RWPE1 (cell line): Measurements from ENCODE around the gene USP21.
A peak's percentile ranks its signal among the peaks of the same experiment; 100 is the strongest.

Experiments
- CTCF ChIA-PET: fragments of 350-600 bp; sonication (Branson Sonifier 250); formaldehyde crosslinking; extraction: SDS; loops from one replicate; lab custom pipeline; 2021; lab: Yijun Ruan, JAX
- POLR2A ChIA-PET: fragments of 400-600 bp; formaldehyde crosslinking; extraction: SDS; loops from one replicate; lab custom pipeline; 2020; ENCODE audit warnings: antibody characterized with exemption; ENCODE audit not compliant: low non-redundant PET; lab: Yijun Ruan, JAX
- DNase-seq: peaks from one replicate; pipeline ENCODE4 v3.0.0; 2012; ENCODE audit warnings: low spot score
- H3K27ac ChIP-seq: fragments of 450-650 bp; 2 replicates; pipeline ENCODE4 v1.5.1; 2017
- TF ChIP-seq, protein P1 (sequence below): fragments of 450-650 bp; conservative IDR thresholded peaks from 2 replicates; pipeline ENCODE4 v1.5.1; 2017; ENCODE audit warnings: low read depth, mild to moderate bottlenecking

Gene USP21

DNA sequence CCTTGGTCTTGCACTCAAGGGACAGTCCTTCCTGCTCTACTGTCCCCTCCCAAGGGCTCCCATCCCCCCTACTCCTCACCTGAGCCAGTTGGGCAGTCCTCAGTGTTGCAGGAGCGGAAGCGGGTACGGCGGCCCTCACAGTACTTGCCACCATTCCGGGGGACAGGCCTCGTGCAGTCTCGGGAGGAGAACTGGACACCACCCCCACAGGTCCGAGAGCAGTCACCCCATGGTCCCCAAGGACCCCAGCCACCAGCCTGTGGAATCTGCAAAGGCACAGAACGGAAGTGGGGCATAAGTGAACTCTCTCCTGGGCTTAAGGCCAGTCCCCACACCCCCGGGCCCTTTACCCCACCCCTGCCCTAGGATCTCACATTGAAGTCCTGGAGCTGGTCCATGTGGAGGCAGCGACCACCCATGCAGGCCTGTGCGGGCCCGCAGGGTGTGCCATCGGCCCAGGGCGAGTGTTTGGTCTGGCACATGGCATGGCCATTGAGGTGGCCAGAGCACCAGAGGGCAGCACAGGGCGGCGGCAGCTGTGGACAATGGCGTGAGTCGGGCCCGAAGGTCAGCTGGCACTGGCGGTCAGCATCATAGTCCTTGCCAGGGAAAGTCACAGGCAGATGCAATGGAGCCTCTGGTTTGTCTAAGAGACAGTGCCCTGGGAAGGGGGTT, 34.4 kb downstream of the USP21 start:
- DNase-seq = no peak
- ChIA-PET CTCF (interaction anchor here (0.6 to 1.8 kb wide), 5 partner anchors 28 to 189 kb away, joined by 3 to 5 read pairs (median 4); partner anchors contain the start of genes PPOX and TOMM40L), POLR2A (no interaction called here)
- peak overlapping the region; percentile 10; the same call in 1 of the 2 replicates for H3K27ac ChIP-seq
- TF ChIP-seq, protein P1, sequence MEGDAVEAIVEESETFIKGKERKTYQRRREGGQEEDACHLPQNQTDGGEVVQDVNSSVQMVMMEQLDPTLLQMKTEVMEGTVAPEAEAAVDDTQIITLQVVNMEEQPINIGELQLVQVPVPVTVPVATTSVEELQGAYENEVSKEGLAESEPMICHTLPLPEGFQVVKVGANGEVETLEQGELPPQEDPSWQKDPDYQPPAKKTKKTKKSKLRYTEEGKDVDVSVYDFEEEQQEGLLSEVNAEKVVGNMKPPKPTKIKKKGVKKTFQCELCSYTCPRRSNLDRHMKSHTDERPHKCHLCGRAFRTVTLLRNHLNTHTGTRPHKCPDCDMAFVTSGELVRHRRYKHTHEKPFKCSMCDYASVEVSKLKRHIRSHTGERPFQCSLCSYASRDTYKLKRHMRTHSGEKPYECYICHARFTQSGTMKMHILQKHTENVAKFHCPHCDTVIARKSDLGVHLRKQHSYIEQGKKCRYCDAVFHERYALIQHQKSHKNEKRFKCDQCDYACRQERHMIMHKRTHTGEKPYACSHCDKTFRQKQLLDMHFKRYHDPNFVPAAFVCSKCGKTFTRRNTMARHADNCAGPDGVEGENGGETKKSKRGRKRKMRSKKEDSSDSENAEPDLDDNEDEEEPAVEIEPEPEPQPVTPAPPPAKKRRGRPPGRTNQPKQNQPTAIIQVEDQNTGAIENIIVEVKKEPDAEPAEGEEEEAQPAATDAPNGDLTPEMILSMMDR = no peak

DNA sequence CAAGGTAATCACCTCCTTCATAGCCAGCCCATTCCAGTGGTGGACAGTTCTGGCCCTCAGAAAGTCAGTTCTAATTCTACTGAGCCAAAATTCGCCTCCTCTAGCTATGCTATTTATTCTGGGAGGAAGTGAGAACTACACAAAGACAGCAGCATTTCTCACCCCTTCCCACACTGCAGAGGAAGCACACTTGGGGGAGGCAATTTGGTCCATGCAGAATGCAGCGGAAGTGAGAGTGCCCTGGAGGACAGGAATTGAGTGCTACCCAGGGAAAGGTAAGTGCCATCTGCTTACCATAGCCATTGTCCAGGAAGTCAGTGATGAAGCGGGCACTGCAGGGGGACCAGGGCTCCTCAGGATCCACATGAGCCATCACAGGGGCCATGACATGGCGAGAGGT, 35.9 kb downstream of the USP21 start:
- no peak for DNase-seq
- no peak overlapping the region for H3K27ac ChIP-seq
- ChIA-PET CTCF (no interaction called here), POLR2A (no interaction called here)
- TF ChIP-seq, protein P1 = no peak

DNA sequence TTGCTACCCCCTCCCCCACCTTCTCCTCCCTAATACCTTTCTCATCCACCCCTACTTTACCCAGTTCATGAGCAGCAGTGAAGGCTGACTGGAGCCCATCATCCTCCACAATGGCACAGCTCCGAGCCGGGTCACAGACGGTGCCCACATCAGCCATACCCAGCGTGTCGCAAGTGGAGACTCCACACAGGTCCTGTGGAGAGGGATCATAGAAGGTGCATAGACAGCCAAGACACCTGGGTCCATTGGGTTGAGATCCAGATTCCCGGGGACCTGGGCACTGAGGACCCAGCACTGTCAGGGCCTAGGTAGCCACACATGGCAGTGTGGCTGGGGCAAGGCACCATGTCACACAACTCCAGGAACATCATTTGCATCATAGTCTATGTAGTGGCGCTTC, 36.8 kb downstream of the USP21 start:
- ChIA-PET CTCF (no interaction called here), POLR2A (no interaction called here)
- DNase-seq = no peak
- H3K27ac ChIP-seq = no peak overlapping the region
- TF ChIP-seq, protein P1 = no peak

DNA sequence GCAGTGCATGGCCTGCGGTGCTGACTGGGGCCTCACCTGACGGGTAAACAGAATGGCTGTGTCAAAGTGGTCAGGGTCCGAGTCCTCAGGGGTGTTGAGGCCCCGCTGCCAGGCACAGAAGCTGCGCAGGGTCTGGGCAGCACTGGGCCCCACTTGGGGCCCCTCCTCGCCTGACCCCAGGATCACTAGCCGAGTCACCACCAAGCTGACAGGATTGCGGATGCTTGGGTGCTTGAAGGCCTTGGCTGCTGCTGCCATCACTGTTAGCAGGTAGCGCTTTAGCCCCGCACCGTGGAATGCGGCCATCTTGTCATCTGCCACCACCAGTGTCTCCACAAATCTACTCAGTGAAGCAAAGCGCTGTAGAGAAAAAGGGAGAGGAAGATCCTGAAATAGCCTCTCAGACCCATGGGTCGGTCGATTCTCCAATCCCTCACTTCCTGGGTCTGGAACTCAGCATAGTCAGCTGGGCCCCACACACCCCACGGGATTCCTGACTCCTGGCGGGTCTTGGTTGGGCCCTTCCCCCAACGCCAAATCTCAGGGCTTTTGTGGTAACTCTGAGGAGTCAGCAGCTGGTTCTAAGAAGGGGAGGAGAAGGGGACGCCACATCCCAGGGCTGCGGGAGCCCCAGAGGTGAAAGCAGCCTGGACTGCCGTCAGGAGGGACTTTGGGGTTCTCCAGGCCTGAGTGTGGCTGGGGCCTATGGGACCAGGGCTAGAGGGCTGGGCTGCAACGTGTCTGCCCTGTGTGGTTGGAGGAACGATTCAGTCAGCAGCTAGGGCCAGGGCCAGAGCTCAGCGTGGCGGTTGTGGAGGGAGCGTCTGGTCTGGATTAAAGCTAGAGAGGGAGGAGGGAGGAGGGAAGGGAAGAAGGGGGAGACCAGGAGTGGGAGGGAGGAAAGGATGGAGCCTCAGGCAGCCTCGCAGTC, 37.5 kb downstream of the USP21 start:
- TF ChIP-seq, protein P1 = no peak
- ChIA-PET POLR2A (interaction anchor here (0.6 kb wide), 1 partner anchor 201 kb away, joined by 3 read pairs; no protein-coding TSS in a partner anchor), CTCF (interaction anchor here (1.2 kb wide), 1 partner anchor 94 kb away, joined by 9 read pairs; no protein-coding TSS in a partner anchor)
- no peak for DNase-seq
- no peak overlapping the region for H3K27ac ChIP-seq

DNA sequence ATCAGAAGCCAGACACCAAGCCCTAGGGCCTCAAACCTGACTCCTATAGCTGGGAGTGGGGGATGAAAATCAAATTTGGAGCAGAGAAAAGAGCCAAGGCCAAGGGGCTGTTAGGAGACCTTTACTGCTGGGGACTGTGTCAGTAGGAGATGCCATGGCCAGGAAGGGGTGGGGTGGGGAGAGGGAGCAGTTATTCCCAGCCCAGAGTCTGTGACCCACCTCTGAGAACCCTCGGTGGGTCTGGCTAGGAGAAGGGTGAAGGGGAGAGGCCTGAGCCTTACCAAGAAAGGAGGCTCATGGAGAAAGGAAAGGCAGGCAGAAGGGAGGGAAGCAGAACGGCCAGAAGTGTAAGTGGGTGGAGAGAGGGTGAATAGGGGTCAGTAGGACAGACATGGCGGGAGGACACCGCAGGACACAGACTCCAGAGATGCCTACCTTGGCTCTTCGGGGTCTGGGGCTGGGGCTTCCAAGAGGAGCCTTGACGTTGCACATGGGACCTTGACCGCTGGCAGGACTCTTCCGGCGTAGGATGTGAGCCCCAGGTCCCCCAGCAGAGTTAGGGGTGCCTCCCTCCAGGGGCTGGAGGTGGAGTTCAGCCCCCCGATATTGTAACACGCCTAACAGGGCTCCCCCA, 38.4 kb downstream of the USP21 start:
- TF ChIP-seq, protein P1 = no peak
- POLR2A ChIA-PET = interaction anchor here (0.6 kb wide), 1 partner anchor 200 kb away, joined by 3 read pairs; no protein-coding TSS in a partner anchor
- CTCF ChIA-PET = interaction anchor here (1.2 kb wide), 1 partner anchor 93 kb away, joined by 9 read pairs; no protein-coding TSS in a partner anchor
- peak overlapping the region; percentile 80 for H3K27ac ChIP-seq
- no peak for DNase-seq
